H9 (cell line): Measurements from ENCODE around the gene NLGN4X. TPM values are rescaled to one million over a fixed set of nuclear protein-coding genes. Genes with fewer than 3 reads are reported as not detected.

ENCODE experiments used
- DNase-seq: peaks from one replicate; pipeline ENCODE4 v3.0.0-alpha.2; 2017
- H2AFZ ChIP-seq: one replicate; pipeline ENCODE4 v1.6.1; 2013; ENCODE audit warnings: mild to moderate bottlenecking, low read length, control low read depth, moderate library complexity
- H2AK5ac ChIP-seq: 2 replicates; pipeline ENCODE4 v1.6.1; 2013; ENCODE audit warnings: low read length, control low read depth, mixed read lengths; ENCODE audit not compliant: insufficient read length
- H2BK120ac ChIP-seq: one replicate; pipeline ENCODE4 v1.6.1; 2013; ENCODE audit warnings: low read depth, mild to moderate bottlenecking, low read length, control low read depth, inconsistent platforms; ENCODE audit not compliant: poor library complexity, severe bottlenecking
- H2BK12ac ChIP-seq: 2 replicates; pipeline ENCODE4 v1.6.1; 2013; ENCODE audit warnings: low read length, control low read depth, mixed read lengths, low read depth; ENCODE audit not compliant: insufficient read length
- H2BK15ac ChIP-seq: 2 replicates; pipeline ENCODE4 v1.6.1; 2013; ENCODE audit warnings: low read depth, low read length, control low read depth
- H2BK20ac ChIP-seq: one replicate; pipeline ENCODE4 v1.6.1; 2013; ENCODE audit warnings: low read depth, mild to moderate bottlenecking, low read length, control low read depth, inconsistent platforms; ENCODE audit not compliant: poor library complexity, severe bottlenecking
- H2BK5ac ChIP-seq: 2 replicates; pipeline ENCODE4 v1.6.1; 2013; ENCODE audit warnings: low read length, control low read depth, mixed read lengths; ENCODE audit not compliant: insufficient read length
- H3K14ac ChIP-seq: 2 replicates; pipeline ENCODE4 v1.6.1; 2013; ENCODE audit warnings: low read length, control low read depth; ENCODE audit not compliant: insufficient read depth
- H3K18ac ChIP-seq: 2 replicates; pipeline ENCODE4 v1.6.1; 2013; ENCODE audit warnings: low read depth, mild to moderate bottlenecking, mixed read lengths, low read length, control low read depth; ENCODE audit not compliant: insufficient read length
- H3K23ac ChIP-seq: 2 replicates; pipeline ENCODE4 v1.6.1; 2013; ENCODE audit warnings: low read length, control low read depth, mixed read lengths, low read depth; ENCODE audit not compliant: insufficient read length
- H3K23me2 ChIP-seq: 2 replicates; pipeline ENCODE4 v1.6.1; 2013; ENCODE audit warnings: low read depth, mild to moderate bottlenecking, mixed read lengths, low read length, control low read depth; ENCODE audit not compliant: insufficient read length, poor library complexity, severe bottlenecking
- H3K27ac ChIP-seq: 2 replicates; pipeline ENCODE4 v1.5.1; 2013; ENCODE audit warnings: low read length, control low read depth, mixed read lengths, low read depth; ENCODE audit not compliant: insufficient read length
- H3K27me3 ChIP-seq: 2 replicates; pipeline ENCODE4 v1.6.1; 2013; ENCODE audit warnings: low read length, control low read depth, inconsistent platforms; ENCODE audit not compliant: insufficient read depth
- H3K4ac ChIP-seq: 2 replicates; pipeline ENCODE4 v1.6.1; 2013; ENCODE audit warnings: low read depth, mild to moderate bottlenecking, control low read depth, inconsistent platforms, low read length, moderate library complexity
- H3K4me1 ChIP-seq: 2 replicates; pipeline ENCODE4 v1.6.1; 2013; ENCODE audit warnings: low read length, control low read depth, inconsistent platforms; ENCODE audit not compliant: insufficient read depth
- H3K4me2 ChIP-seq: 2 replicates; pipeline ENCODE4 v1.6.1; 2013; ENCODE audit warnings: low read length, control low read depth, mixed read lengths; ENCODE audit not compliant: insufficient read length, insufficient read depth
- H3K56ac ChIP-seq: 2 replicates; pipeline ENCODE4 v1.6.1; 2013; ENCODE audit warnings: low read depth, mild to moderate bottlenecking, mixed read lengths, low read length, control low read depth; ENCODE audit not compliant: insufficient read length
- H3K79me1 ChIP-seq: 2 replicates; pipeline ENCODE4 v1.6.1; 2013; ENCODE audit warnings: low read depth, mild to moderate bottlenecking, moderate library complexity, low read length, control low read depth, inconsistent platforms; ENCODE audit not compliant: insufficient read depth, poor library complexity, severe bottlenecking
- H3K79me2 ChIP-seq: 2 replicates; pipeline ENCODE4 v1.6.1; 2013; ENCODE audit warnings: low read length, control low read depth, inconsistent platforms; ENCODE audit not compliant: insufficient read depth
- H3K9ac ChIP-seq: 2 replicates; pipeline ENCODE4 v1.6.1; 2013; ENCODE audit warnings: low read length, control low read depth, mixed read lengths; ENCODE audit not compliant: insufficient read length; ENCODE audit errors: extremely low read depth
- H3K9me3 ChIP-seq: one replicate; pipeline ENCODE4 v1.6.1; 2013; ENCODE audit warnings: low read depth, low read length, inconsistent platforms; ENCODE audit not compliant: control insufficient read depth
- H3T11ph ChIP-seq: one replicate; pipeline ENCODE4 v1.6.1; 2013; ENCODE audit warnings: mild to moderate bottlenecking, low read length, control low read depth, inconsistent platforms
- H4K20me1 ChIP-seq: one replicate; pipeline ENCODE4 v1.6.1; 2013; ENCODE audit not compliant: control insufficient read depth, insufficient read length, insufficient read depth
- H4K5ac ChIP-seq: 2 replicates; pipeline ENCODE4 v1.6.1; 2013; ENCODE audit warnings: low read depth, mild to moderate bottlenecking, mixed read lengths, low read length, control low read depth; ENCODE audit not compliant: insufficient read length
- H4K8ac ChIP-seq: replicated peaks from 2 replicates; pipeline ENCODE4 v1.6.1; 2013; ENCODE audit warnings: low read length, control low read depth, mixed read lengths, low read depth; ENCODE audit not compliant: insufficient read length
- H4K91ac ChIP-seq: 2 replicates; pipeline ENCODE4 v1.6.1; 2013; ENCODE audit warnings: low read depth, mild to moderate bottlenecking, moderate library complexity, mixed read lengths, low read length, control low read depth; ENCODE audit not compliant: insufficient read length
- H3K27ac Mint-ChIP-seq, 3 experiments: 2 replicates in 2 of 3; 3 replicates in 1 of 3; pipeline ENCODE4 v1.8.0; 2020 to 2021; ENCODE audit warnings: mixed read lengths in 3 of 3, mild to moderate bottlenecking in 1 of 3, moderate library complexity in 1 of 3
- H3K27me3 Mint-ChIP-seq: 2 replicates; pipeline ENCODE4 v1.8.0; 2021; ENCODE audit warnings: low read depth, mild to moderate bottlenecking, moderate library complexity, mixed read lengths
- H3K36me3 Mint-ChIP-seq, 3 experiments: 2 replicates in 2 of 3; 3 replicates in 1 of 3; pipeline ENCODE4 v1.8.0; 2020 to 2021; ENCODE audit warnings: low read depth in 3 of 3, mixed read lengths in 3 of 3; ENCODE audit not compliant: insufficient read depth in 1 of 3
- H3K4me1 Mint-ChIP-seq, 2 experiments: 2 replicates each; pipeline ENCODE4 v1.8.0; 2020; ENCODE audit warnings: mixed read lengths in 2 of 2
- H3K4me3 Mint-ChIP-seq, 2 experiments: 2 replicates in 1 of 2; 3 replicates in 1 of 2; pipeline ENCODE4 v1.8.0; 2020 to 2021; ENCODE audit warnings: mild to moderate bottlenecking in 2 of 2, mixed read lengths in 2 of 2, moderate library complexity in 1 of 2
- H3K9me3 Mint-ChIP-seq, 2 experiments: 2 replicates in 1 of 2; 3 replicates in 1 of 2; pipeline ENCODE4 v1.8.0; 2020; ENCODE audit warnings: mild to moderate bottlenecking in 2 of 2, mixed read lengths in 2 of 2, moderate library complexity in 1 of 2
- CTCF ChIP-seq: fragments of 200-600 bp; sonication (generic); conservative IDR thresholded peaks from 3 replicates; pipeline ENCODE4 v1.8.0; 2021; ENCODE audit warnings: antibody characterized with exemption, mild to moderate bottlenecking
- WGBS: extraction: QIAGEN DNeasy Blood & Tissue Kit; methylation state at CpG from one replicate; pipeline ENCODE4 v1.1.7; 2013; ENCODE audit warnings: missing lambda C conversion rate, low lambda C conversion rate, mixed read lengths; ENCODE audit not compliant: insufficient read length; ENCODE audit errors: extremely low coverage; 5-methylcytosine and 5-hydroxymethylcytosine counted together
- total RNA-seq: library from RNA; stranded (reverse); gene quantifications from 2 replicates; pipeline ENCODE4 v1.2.1, GENCODE V29; 2021

Gene NLGN4X
- total RNA-seq, 1 experiment from 2014 or later = 111 TPM

DNA sequence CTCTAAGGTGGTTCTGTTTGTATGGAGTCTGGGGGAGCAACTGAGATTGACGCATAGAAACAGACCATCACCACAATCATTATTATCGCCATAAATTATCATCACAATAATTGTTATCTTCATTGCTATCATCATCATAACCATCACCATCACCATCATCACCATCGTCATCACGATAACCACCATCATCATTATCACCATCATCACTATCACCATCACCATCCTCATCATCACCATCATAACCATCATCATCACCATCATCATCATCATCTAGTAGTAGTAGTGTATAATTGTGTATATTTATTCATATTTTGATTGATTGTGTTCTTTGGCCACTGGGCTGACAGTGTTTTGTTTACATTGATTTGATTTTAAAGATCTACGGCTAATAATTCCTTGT, 95.7 kb downstream of the NLGN4X start:
- Histone ChIP-seq H3K18ac (no peak overlapping the region), H4K91ac (no peak overlapping the region), H3K14ac (no peak overlapping the region), H2AK5ac (no peak overlapping the region), H2BK120ac (no peak overlapping the region), H3K23me2 (no peaks in the 10 kb centered on the region), H3K56ac (no peak overlapping the region), H3K9ac (no peak overlapping the region), H3K4me1 (no peaks in the 10 kb centered on the region), H3K9me3 (no peaks in the 10 kb centered on the region), H3K27me3 (no peaks in the 10 kb centered on the region), H3T11ph (no peak overlapping the region), H3K27ac (no peak overlapping the region), H3K79me2 (peaks cover 53% of the 10 kb centered on the region; the same call in 1 of the 2 replicates), H4K8ac (no peak overlapping the region), H2BK20ac (no peak overlapping the region), H3K4ac (no peak overlapping the region), H4K5ac (no peak overlapping the region), H2BK15ac (no peak overlapping the region), H3K4me2 (no peak overlapping the region), H4K20me1 (no peaks in the 10 kb centered on the region), H3K79me1 (peaks cover 8% of the 10 kb centered on the region), H2BK12ac (no peak overlapping the region), H2BK5ac (no peak overlapping the region), H2AFZ (no peak overlapping the region), H3K23ac (no peak overlapping the region)
- Mint-ChIP-seq H3K4me3 (no peak overlapping the region), H3K27me3 (no peaks in the 10 kb centered on the region; the same call in 1 of the 2 replicates), H3K36me3 (peaks cover 10 to 26% (median 20%) of the 10 kb centered on the region in 3 experiments; a peak in 6 of 7 replicates), H3K27ac (no peak overlapping the region), H3K9me3 (no peaks in the 10 kb centered on the region), H3K4me1 (no peaks in the 10 kb centered on the region)
- DNase-seq = no peak
- WGBS = 100% methylated on average over 2 of the region's 5 CpGs
- no peak for TF ChIP-seq CTCF
